GM12891 (cell line): ENCODE measurements around the gene GPR42.

ENCODE experiments used
- PAX5 ChIP-seq: IDR thresholded peaks from 2 replicates; pipeline ENCODE4 v1.6.1; 2011; ENCODE audit warnings: low read length, moderate library complexity, mild to moderate bottlenecking; ENCODE audit not compliant: insufficient read depth, severe bottlenecking
- POLR2A ChIP-seq: IDR thresholded peaks from 2 replicates; pipeline ENCODE4 v1.6.1; 2011; ENCODE audit warnings: low read depth, low read length, control low read depth
- POLR2AphosphoS5 ChIP-seq: IDR thresholded peaks from 2 replicates; pipeline ENCODE4 v1.6.1; 2011; ENCODE audit warnings: low read depth, low read length, control low read depth
- POU2F2 ChIP-seq: IDR thresholded peaks from 2 replicates; pipeline ENCODE4 v1.6.1; 2011; ENCODE audit warnings: low read depth, mild to moderate bottlenecking, control low read depth, low read length, moderate library complexity
- TAF1 ChIP-seq: IDR thresholded peaks from 2 replicates; pipeline ENCODE4 v1.6.1; 2011; ENCODE audit warnings: low read depth, low read length, control low read depth

DNA sequence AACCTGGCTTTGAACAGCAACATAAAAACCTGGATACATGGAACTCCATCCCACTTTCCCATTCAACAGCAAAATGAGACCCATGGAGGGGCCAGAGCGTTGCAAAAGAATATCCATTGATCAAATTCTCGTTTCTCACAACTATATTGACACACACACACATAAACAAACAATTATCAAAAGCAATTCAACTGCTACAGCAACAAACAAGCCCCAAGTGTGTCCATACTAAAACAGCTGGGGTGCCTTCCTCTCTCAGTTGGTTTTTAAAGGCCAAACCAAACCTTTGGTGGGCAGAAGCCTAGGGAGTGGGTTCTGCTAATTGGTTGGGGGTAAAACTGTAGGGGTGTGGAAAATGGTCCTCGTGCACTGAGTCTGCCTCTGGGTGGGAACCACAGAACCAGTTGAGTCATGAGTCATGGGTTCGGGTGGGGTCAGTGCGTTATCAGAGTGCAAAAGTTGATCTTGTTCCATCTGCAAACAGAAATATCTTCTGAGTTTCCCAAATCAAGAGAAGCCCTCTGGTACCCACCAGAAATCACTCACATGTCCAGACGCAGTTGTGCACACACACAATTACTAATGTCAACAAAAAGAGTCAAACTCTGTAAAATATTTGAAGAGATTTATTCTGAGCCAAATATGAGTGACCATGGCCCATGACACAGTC, 18.5 kb downstream of the GPR42 start:
- TF ChIP-seq POLR2A (no peak), POLR2AphosphoS5 (no peak), PAX5 (no peak), POU2F2 (no peak), TAF1 (no peak)
